OCI-LY7 (cell line): Measurements from ENCODE around the gene SYTL2.

Source experiments
- EZH2phosphoT487 ChIP-seq: fragments of 200-600 bp; sonication (generic); IDR thresholded peaks from 2 replicates; pipeline ENCODE4 v1.6.1; 2018; ENCODE audit warnings: low read depth, borderline replicate concordance, mild to moderate bottlenecking, mixed run types, antibody characterized with exemption, low read length, moderate library complexity, mixed read lengths
- TF ChIP-seq, protein P1 (sequence below): fragments of 200-600 bp; sonication (generic); conservative IDR thresholded peaks from 2 replicates; pipeline ENCODE4 v1.5.1; 2014; ENCODE audit warnings: mild to moderate bottlenecking, antibody characterized with exemption, low read length, moderate library complexity, mixed read lengths

DNA sequence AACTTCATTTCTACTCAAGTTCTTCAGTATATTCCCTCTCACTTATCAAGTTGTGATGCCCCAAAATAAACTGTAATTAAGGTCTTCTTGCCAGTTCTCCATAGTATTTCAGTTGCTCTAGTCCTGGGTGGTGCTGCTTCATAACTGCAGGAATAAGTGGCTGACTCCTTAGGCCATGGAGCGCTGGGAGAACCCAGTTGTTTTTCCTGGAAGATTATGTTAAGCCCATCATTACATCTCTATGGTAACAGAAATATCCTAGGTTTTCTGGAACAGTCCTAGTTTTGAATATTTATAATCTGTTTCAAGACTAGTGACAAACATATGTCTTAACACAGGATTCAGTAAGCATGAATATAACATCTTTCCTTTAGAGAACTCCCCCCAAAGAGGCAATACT, 7.6 kb downstream of the SYTL2 start:
- TF ChIP-seq, protein P1, sequence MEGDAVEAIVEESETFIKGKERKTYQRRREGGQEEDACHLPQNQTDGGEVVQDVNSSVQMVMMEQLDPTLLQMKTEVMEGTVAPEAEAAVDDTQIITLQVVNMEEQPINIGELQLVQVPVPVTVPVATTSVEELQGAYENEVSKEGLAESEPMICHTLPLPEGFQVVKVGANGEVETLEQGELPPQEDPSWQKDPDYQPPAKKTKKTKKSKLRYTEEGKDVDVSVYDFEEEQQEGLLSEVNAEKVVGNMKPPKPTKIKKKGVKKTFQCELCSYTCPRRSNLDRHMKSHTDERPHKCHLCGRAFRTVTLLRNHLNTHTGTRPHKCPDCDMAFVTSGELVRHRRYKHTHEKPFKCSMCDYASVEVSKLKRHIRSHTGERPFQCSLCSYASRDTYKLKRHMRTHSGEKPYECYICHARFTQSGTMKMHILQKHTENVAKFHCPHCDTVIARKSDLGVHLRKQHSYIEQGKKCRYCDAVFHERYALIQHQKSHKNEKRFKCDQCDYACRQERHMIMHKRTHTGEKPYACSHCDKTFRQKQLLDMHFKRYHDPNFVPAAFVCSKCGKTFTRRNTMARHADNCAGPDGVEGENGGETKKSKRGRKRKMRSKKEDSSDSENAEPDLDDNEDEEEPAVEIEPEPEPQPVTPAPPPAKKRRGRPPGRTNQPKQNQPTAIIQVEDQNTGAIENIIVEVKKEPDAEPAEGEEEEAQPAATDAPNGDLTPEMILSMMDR = no peak
- TF ChIP-seq EZH2phosphoT487 = no peak
